ENCODE measurements around the gene DNAH14. TPM values are rescaled to one million over a fixed set of nuclear protein-coding genes. Genes with fewer than 3 reads are reported as not detected.

Gene DNAH14
- total and polyA plus RNA-seq, 2 of the 8 experiments (the other 6 are each of a cell fraction or from before 2014, with no cell fraction given) = 8.4 to 40.7 TPM

DNA sequence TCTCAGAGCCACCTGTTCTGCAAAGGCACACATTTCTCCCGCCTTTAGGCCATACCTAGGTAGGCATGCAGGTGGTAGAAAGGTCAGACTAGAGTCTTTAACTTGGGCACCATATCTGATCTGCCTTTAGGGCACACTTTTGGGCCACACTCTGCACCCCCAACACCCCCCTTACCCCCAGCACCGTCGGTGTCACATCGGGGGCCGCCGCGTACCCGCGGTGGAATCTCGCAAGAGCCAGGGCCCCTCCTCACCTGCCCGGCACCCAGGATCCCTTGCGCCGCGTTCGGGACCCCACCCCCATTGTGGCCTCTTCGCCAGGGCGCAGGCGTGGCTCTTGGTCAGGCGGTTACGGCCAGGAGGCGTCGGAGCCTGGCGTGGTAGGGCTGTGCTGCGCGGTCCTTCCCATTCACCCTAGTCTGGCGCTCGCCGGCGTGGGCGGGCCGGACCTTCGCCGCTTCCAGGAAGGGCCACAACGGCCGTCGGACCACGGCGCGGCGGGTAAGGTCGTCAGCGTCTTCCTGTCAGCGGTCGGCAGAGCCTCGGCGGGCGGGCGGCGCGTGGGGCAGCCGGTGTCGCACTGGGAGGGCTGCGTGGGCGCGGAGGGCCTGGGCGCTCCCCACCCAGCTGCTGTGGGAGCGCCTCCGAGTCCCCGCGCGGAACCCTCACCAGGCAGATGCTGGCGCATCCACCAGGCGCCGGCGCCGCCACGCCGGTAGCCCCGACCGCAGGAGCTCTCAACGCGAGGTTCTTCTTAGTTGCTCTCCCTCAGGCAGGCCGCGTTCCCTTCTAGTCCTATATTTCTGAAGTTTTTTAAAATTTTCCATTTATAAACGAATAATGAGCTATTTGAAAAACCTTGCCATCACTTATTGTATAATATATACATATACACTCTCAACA lies at the start of gene DNAH14 (continued):
- TF ChIP-seq TEAD4 (IDR thresholded peaks at IDR 0.05; ENCODE audit: low read depth, low read length) = no peak
- peak; percentile 80 for TF ChIP-seq PHF8 (conservative IDR thresholded peaks at IDR 0.05; ENCODE audit: low read depth, low read length)

Measured in H1 (cell line).